ENCODE measurements around the gene ATP5PD. TPM values are rescaled to one million over a fixed set of nuclear protein-coding genes. Genes with fewer than 3 reads are reported as not detected.

Gene ATP5PD
- total RNA-seq, 1 experiment from 2014 or later, result 383 TPM

- no peak for TF ChIP-seq CREB1 (CRISPR knock-in tag; IDR thresholded peaks at IDR 0.05)
- TF ChIP-seq ARID4B (CRISPR knock-in tag; IDR thresholded peaks at IDR 0.05; ENCODE audit: borderline replicate concordance), result no peak
- no peak for TF ChIP-seq ZNF281 (CRISPR knock-in tag; IDR thresholded peaks at IDR 0.05)
- no peak for TF ChIP-seq ZNF512 (CRISPR knock-in tag; IDR thresholded peaks at IDR 0.05; ENCODE audit: borderline replicate concordance)
- no peak for TF ChIP-seq ATF6 (CRISPR knock-in tag; IDR thresholded peaks at IDR 0.05)
- no peak for TF ChIP-seq JAZF1 (CRISPR knock-in tag; IDR thresholded peaks at IDR 0.05)
- TF ChIP-seq MYBL2 (CRISPR knock-in tag; IDR thresholded peaks at IDR 0.05), result no peak
- no peak for TF ChIP-seq ZNF416 (CRISPR knock-in tag; IDR thresholded peaks at IDR 0.05)
- TF ChIP-seq ZSCAN18 (CRISPR knock-in tag; IDR thresholded peaks at IDR 0.05), result no peak
- TF ChIP-seq ELF4 (CRISPR knock-in tag; IDR thresholded peaks at IDR 0.05; ENCODE audit: low read depth), result no peak
- TF ChIP-seq SOX15 (CRISPR knock-in tag; IDR thresholded peaks at IDR 0.05), result no peak
- TF ChIP-seq ZNF671 (CRISPR knock-in tag; IDR thresholded peaks at IDR 0.05), result no peak
- TF ChIP-seq E2F5 (CRISPR knock-in tag; IDR thresholded peaks at IDR 0.05), result no peak
- TF ChIP-seq CDX4 (CRISPR knock-in tag; IDR thresholded peaks at IDR 0.05; ENCODE audit: borderline replicate concordance), result no peak
- no peak for TF ChIP-seq ETV6 (CRISPR knock-in tag; IDR thresholded peaks at IDR 0.05)
- DNase-seq (ENCODE audit: low spot score) (no peak), ATAC-seq (no peak)
- no peaks in the 10 kb centered on the region for H3K9me3 Mint-ChIP-seq
- ChIA-PET POLR2A (no interaction called here), CTCF (interaction anchor here (1.0 to 2.4 kb wide), 6 partner anchors 12 to 87 kb away, joined by 4 to 13 read pairs (median 8); no protein-coding TSS in a partner anchor)
- H3K4me1 Mint-ChIP-seq, result peaks cover 28% of the 10 kb centered on the region
- peak overlapping the region; percentile 20 for H3K27ac Mint-ChIP-seq
- H3K36me3 Mint-ChIP-seq, result peaks cover 34% of the 10 kb centered on the region
- peak overlapping the region; percentile 99 for H3K4me3 Mint-ChIP-seq
- no peaks in the 10 kb centered on the region for H3K27me3 Mint-ChIP-seq (ENCODE audit: low read depth)
Observed at GRCh38 chr17:75048249-75048878, 1.6 kb upstream of the ATP5PD start.

Data from WTC11 (cell line).